Heart left ventricle (tissue), 13 donors: Measurements from ENCODE around the gene MANSC1.

ENCODE experiments used
- CTCF ChIP-seq, 12 donors: fragments of 200-600 bp; sonication (generic) in 4 of 12; IDR thresholded peaks; one replicate each; pipeline versions ENCODE4 v1.5.0 to v1.8.0; 2018 to 2022; ENCODE audit warnings: antibody characterized with exemption in 12 of 12, mild to moderate bottlenecking in 5 of 12
- POLR2A ChIP-seq, 2 donors: fragments of 450-650 bp; IDR thresholded peaks; one replicate each; pipeline ENCODE4 v1.6.1; 2017; ENCODE audit warnings: antibody characterized with exemption in 2 of 2, mild to moderate bottlenecking in 2 of 2, moderate library complexity in 2 of 2
- donor health status: ischemic (EF 13 %, LVEDD 7.1; RV severe dilation, severe dysfunction).
- donor health status: DM: no; HTN: yes; CAD: no.
- donor health status: DM: no; HTN: no; CAD: no.
- donor health status: ischemic (EF 25% LVEDD 6.9; RV normal size, moderate dysfunction).
- donor health status: ischemic (EF 25% LVEDD 5.7; RV mildly dilated, moderate dysfunction).
- donor health status: ischemic (EF 35%, LVEDD 5.7; RV mildly dilated, moderate dysfunction).
- donor health status: nonischemic (EF 11% LVEDD 7.7; RV severe dilation, severe dysfunction).
- donor health status: DM: yes; HTN: yes; CAD: no.
- donor health status: PGD.
- donor health status: ischemic (EF 29% LVEDD 5.4; RV normal size, mild dysfunction).
- donor health status: nonischemic (EF 23%, LVEDD 6.1; RV moderate dilation, normal function).

GRCh38 chr12:12358528-12358927 is 8.5 kb upstream of the MANSC1 start:
- no peak for TF ChIP-seq CTCF (IDR thresholded peaks at IDR 0.05)
- no peak for TF ChIP-seq POLR2A (IDR thresholded peaks at IDR 0.05)
